H1 (cell line): Measurements from ENCODE around the gene SLC6A7. TPM values are rescaled to one million over a fixed set of nuclear protein-coding genes. Genes with fewer than 3 reads are reported as not detected.

Source experiments
- CTCF ChIA-PET: fragments of 300-600 bp; sonication (Branson Sonifier 250); formaldehyde crosslinking; loops from one replicate; lab custom pipeline; 2021; ENCODE audit not compliant: partially characterized antibody; lab: Charles Lee
- POLR2A ChIA-PET: fragments of 300-600 bp; sonication (Branson Sonifier 250); formaldehyde crosslinking; loops from one replicate; lab custom pipeline; 2021; ENCODE audit warnings: inconsistent platforms; ENCODE audit not compliant: partially characterized antibody; lab: Charles Lee
- DNase-seq, 2 experiments: peaks; one replicate each; pipeline versions ENCODE4 v3.0.0 to v3.0.0-alpha.2; 2010 to 2022; ENCODE audit warnings: low spot score in 2 of 2, low read depth in 1 of 2, mixed read lengths in 1 of 2
- FAIRE-seq: peaks from 2 replicates; lab custom pipeline; 2011; peaks lifted over from hg19 to GRCh38; lab: Jason Lieb, UNC
- H2AFZ ChIP-seq: 2 replicates; pipeline ENCODE4 v1.8.1; 2012; ENCODE audit warnings: low read length, inconsistent platforms
- H2AK5ac ChIP-seq: 2 replicates; pipeline ENCODE4 v1.6.1; 2013; ENCODE audit warnings: low read depth, low read length
- H2BK120ac ChIP-seq: replicated peaks from 2 replicates; pipeline ENCODE3; 2013; ENCODE audit warnings: low read depth, low read length, inconsistent platforms
- H2BK12ac ChIP-seq: 2 replicates; pipeline ENCODE4 v1.6.1; 2013; ENCODE audit warnings: low read depth, low read length
- H2BK15ac ChIP-seq: 2 replicates; pipeline ENCODE4 v1.6.1; 2013; ENCODE audit warnings: low read length
- H2BK20ac ChIP-seq: 2 replicates; pipeline ENCODE4 v1.6.1; 2013; ENCODE audit warnings: low read length
- H2BK5ac ChIP-seq: 2 replicates; pipeline ENCODE4 v1.6.1; 2013; ENCODE audit warnings: low read depth, low read length
- H3K14ac ChIP-seq: 2 replicates; pipeline ENCODE4 v1.6.1; 2013; ENCODE audit warnings: inconsistent platforms; ENCODE audit not compliant: insufficient read length
- H3K18ac ChIP-seq: 2 replicates; pipeline ENCODE4 v1.6.1; 2013; ENCODE audit warnings: low read length; ENCODE audit errors: extremely low read depth
- H3K23ac ChIP-seq: 2 replicates; pipeline ENCODE4 v1.6.1; 2013; ENCODE audit warnings: inconsistent platforms; ENCODE audit not compliant: insufficient read length
- H3K23me2 ChIP-seq: 2 replicates; pipeline ENCODE4 v1.6.1; 2013; ENCODE audit warnings: low read depth, low read length
- H3K27ac ChIP-seq: 2 replicates; pipeline ENCODE4 v1.6.1; 2011; ENCODE audit warnings: low read depth, low read length, inconsistent platforms
- H3K27me3 ChIP-seq, 4 experiments: replicated peaks in 1 of 4; 1 replicate in 1 of 4; 2 replicates in 3 of 4; pipeline versions ENCODE4 v1.6.1 to v1.8.1; 2011 to 2013; ENCODE audit warnings: low read length in 3 of 4, mild to moderate bottlenecking in 3 of 4, inconsistent platforms in 2 of 4, mixed read lengths in 2 of 4, moderate library complexity in 1 of 4; ENCODE audit not compliant: control insufficient read depth in 3 of 4, insufficient read depth in 3 of 4; ENCODE audit errors: extremely low read depth in 1 of 4
- H3K36me3 ChIP-seq, 4 experiments: 2 replicates each; pipeline versions ENCODE4 v1.6.1 to v1.8.1; 2011 to 2013; ENCODE audit warnings: mild to moderate bottlenecking in 4 of 4, low read length in 3 of 4, moderate library complexity in 2 of 4, control low read depth in 1 of 4, inconsistent platforms in 1 of 4; ENCODE audit not compliant: insufficient read depth in 4 of 4, control insufficient read depth in 2 of 4
- H3K4ac ChIP-seq: replicated peaks from 2 replicates; pipeline ENCODE3; 2013; ENCODE audit warnings: low read length, low read depth, mixed read lengths, inconsistent platforms; ENCODE audit not compliant: insufficient read length
- H3K4me1 ChIP-seq, 4 experiments: replicated peaks in 1 of 4; 1 replicate in 1 of 4; 2 replicates in 3 of 4; pipeline versions ENCODE4 v1.6.1 to v1.8.1; 2011 to 2013; ENCODE audit warnings: low read length in 3 of 4, inconsistent platforms in 2 of 4, mixed read lengths in 1 of 4; ENCODE audit not compliant: insufficient read depth in 4 of 4, control insufficient read depth in 3 of 4
- H3K4me2 ChIP-seq, 2 experiments: 2 replicates each; pipeline versions ENCODE4 v1.6.1 to v1.8.1; 2011 to 2013; ENCODE audit warnings: low read depth in 2 of 2, low read length in 2 of 2, control low read depth in 1 of 2, inconsistent platforms in 1 of 2, mild to moderate bottlenecking in 1 of 2; ENCODE audit not compliant: insufficient read depth in 1 of 2
- H3K4me3 ChIP-seq, 4 experiments: fragments of 200-600, 300-600 bp in 1 of 4; sonication (generic), shearing (Covaris generic), sonication (Bioruptor Twin) in 1 of 4; 2 replicates each; pipeline versions ENCODE4 v1.5.1 to v1.8.1; 2011 to 2016; ENCODE audit warnings: low read length in 4 of 4, low read depth in 3 of 4, control low read depth in 2 of 4, inconsistent platforms in 2 of 4, mild to moderate bottlenecking in 2 of 4, mixed read lengths in 1 of 4, moderate library complexity in 1 of 4; ENCODE audit not compliant: insufficient read depth in 2 of 4; ENCODE audit errors: extremely low read depth in 1 of 4
- H3K56ac ChIP-seq: replicated peaks from 2 replicates; pipeline ENCODE3; 2013; ENCODE audit warnings: low read depth, mild to moderate bottlenecking, mixed read lengths, low read length, inconsistent platforms; ENCODE audit not compliant: insufficient read length
- H3K79me1 ChIP-seq: 2 replicates; pipeline ENCODE4 v1.6.1; 2013; ENCODE audit warnings: low read depth, low read length, control low read depth
- H3K79me2 ChIP-seq, 2 experiments: 2 replicates each; pipeline versions ENCODE4 v1.6.1 to v1.8.1; 2012 to 2013; ENCODE audit warnings: low read length in 2 of 2, mild to moderate bottlenecking in 2 of 2, inconsistent platforms in 1 of 2; ENCODE audit not compliant: insufficient read depth in 2 of 2, control insufficient read depth in 1 of 2
- H3K9ac ChIP-seq, 4 experiments: replicated peaks in 1 of 4; 1 replicate in 1 of 4; 2 replicates in 3 of 4; pipeline versions ENCODE4 v1.6.1 to v1.8.1; 2011 to 2013; ENCODE audit warnings: low read depth in 3 of 4, low read length in 3 of 4, control low read depth in 2 of 4, mild to moderate bottlenecking in 2 of 4, moderate library complexity in 2 of 4, inconsistent platforms in 1 of 4; ENCODE audit errors: extremely low read depth in 1 of 4
- H3K9me3 ChIP-seq, 2 experiments: 2 replicates each; pipeline versions ENCODE4 v1.6.1 to v1.8.1; 2012 to 2013; ENCODE audit warnings: mild to moderate bottlenecking in 2 of 2, moderate library complexity in 2 of 2, control low read depth in 1 of 2, inconsistent platforms in 1 of 2, low read depth in 1 of 2, low read length in 1 of 2, mixed read lengths in 1 of 2; ENCODE audit not compliant: insufficient read depth in 2 of 2
- H4K20me1 ChIP-seq, 2 experiments: replicated peaks in 1 of 2; 2 replicates each; pipeline versions ENCODE3 to v1.8.1; 2011 to 2013; ENCODE audit warnings: inconsistent platforms in 2 of 2, low read length in 2 of 2, mild to moderate bottlenecking in 1 of 2; ENCODE audit not compliant: insufficient read depth in 2 of 2, control insufficient read depth in 1 of 2
- H4K5ac ChIP-seq: 2 replicates; pipeline ENCODE4 v1.6.1; 2013; ENCODE audit warnings: low read length, low read depth, mixed read lengths, inconsistent platforms; ENCODE audit not compliant: insufficient read length
- H4K8ac ChIP-seq: 2 replicates; pipeline ENCODE4 v1.8.0; 2013; ENCODE audit warnings: mild to moderate bottlenecking, moderate library complexity, low read length, inconsistent platforms; ENCODE audit not compliant: insufficient read depth; ENCODE audit errors: extremely low read depth
- H4K91ac ChIP-seq: replicated peaks from 2 replicates; pipeline ENCODE3; 2013; ENCODE audit warnings: low read length, mixed read lengths, inconsistent platforms; ENCODE audit not compliant: insufficient read length
- GTF2F1 ChIP-seq: IDR thresholded peaks from 2 replicates; pipeline ENCODE4 v1.6.1; 2012; ENCODE audit warnings: low read depth, low read length, improper control_type of control experiment, borderline replicate concordance
- HDAC6 ChIP-seq: IDR thresholded peaks from one replicate; pipeline ENCODE4 v1.7.1; 2012; ENCODE audit warnings: low read depth, mild to moderate bottlenecking, inconsistent platforms, low read length, moderate library complexity
- NRF1 ChIP-seq: IDR thresholded peaks from 2 replicates; pipeline ENCODE4 v1.6.1; 2011; ENCODE audit warnings: mild to moderate bottlenecking, low read depth, low read length, improper control_type of control experiment
- POLR2A ChIP-seq, 2 experiments: IDR thresholded peaks; 1 replicate in 1 of 2; 2 replicates in 1 of 2; pipeline ENCODE4 v1.6.1; 2011; ENCODE audit warnings: low read depth in 2 of 2, low read length in 2 of 2, mild to moderate bottlenecking in 2 of 2; ENCODE audit errors: control extremely low read depth in 1 of 2
- RXRA ChIP-seq: IDR thresholded peaks from 2 replicates; pipeline ENCODE4 v1.6.1; 2011; ENCODE audit warnings: low read depth, mild to moderate bottlenecking, low read length, moderate library complexity; ENCODE audit not compliant: insufficient read depth
- SIRT6 ChIP-seq: IDR thresholded peaks from one replicate; pipeline ENCODE4 v1.7.1; 2012; ENCODE audit warnings: low read length, inconsistent platforms
- SRF ChIP-seq: IDR thresholded peaks from 2 replicates; pipeline ENCODE4 v1.6.1; 2011; ENCODE audit warnings: mild to moderate bottlenecking, low read depth, low read length, moderate library complexity
- SUZ12 ChIP-seq: fragments of 200-600 bp; sonication (generic); IDR thresholded peaks from 2 replicates; pipeline ENCODE4 v1.6.1; 2012; ENCODE audit warnings: mild to moderate bottlenecking, inconsistent platforms, low read length, moderate library complexity, mixed read lengths
- WGBS, 2 experiments: shearing (Covaris generic) in 1 of 2; methylation state at CpG; one replicate each; pipeline versions ENCODE4 v1.1.6 to v1.1.7; 2013 to 2015; ENCODE audit warnings: low lambda C conversion rate in 2 of 2, mixed read lengths in 2 of 2, inconsistent platforms in 1 of 2, low coverage in 1 of 2, missing lambda C conversion rate in 1 of 2; ENCODE audit not compliant: insufficient replicate concordance in 2 of 2, insufficient coverage in 1 of 2, insufficient read length in 1 of 2; ENCODE audit errors: extremely low coverage in 1 of 2, missing lambda C conversion rate in 1 of 2; 5-methylcytosine and 5-hydroxymethylcytosine counted together
- polyA plus RNA-seq, 7 experiments: library from polyadenylated mRNA; depleted of rRNA in 3 of 7; stranded (reverse) in 5 of 7; unstranded in 2 of 7; fragments of >200 nt in 5 of 7; fragments of 200-250 nt in 2 of 7; gene quantifications; 1 replicate in 5 of 7; 2 replicates in 1 of 7; 4 replicates in 1 of 7; pipeline versions ENCODE4 v1.2.1 to v1.2.3, GENCODE V29; 2011 to 2013; ENCODE audit warnings: missing spikeins in 2 of 7, mixed read lengths in 2 of 7
- total RNA-seq: library from RNA; stranded (reverse); fragmentation: NEBNext Ultra II Directional; extraction: Animal tissue kit (Norgen Biotek cat#: 25700); gene quantifications from 2 replicates; pipeline ENCODE4 v1.2.1, GENCODE V29; 2021

SLC6A7 gene
- total and polyA plus RNA-seq, 2 of the 8 experiments (the other 6 are each of a cell fraction or from before 2014, with no cell fraction given): 0.07 to 0.12 TPM

DNA sequence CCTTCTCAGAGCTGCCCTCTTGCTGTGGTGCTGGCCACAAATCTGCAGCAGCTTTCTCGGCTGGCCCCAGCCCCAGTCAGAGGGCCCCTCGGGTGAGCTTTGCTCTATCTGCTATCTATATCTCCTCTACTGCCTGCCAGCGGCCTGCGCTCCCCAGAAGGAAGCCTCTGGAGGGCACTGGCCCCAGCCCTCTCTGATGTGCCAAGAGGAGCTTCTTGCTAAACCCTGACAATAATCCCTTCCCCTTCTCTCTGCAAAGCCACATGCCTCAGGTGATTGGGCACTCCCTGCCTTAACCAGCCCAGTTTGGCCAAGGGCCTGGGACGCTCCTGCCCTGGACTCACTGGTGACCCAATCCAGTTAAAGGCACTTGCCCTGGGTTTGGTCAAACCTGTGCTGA is 57.0 kb downstream of the SLC6A7 start:
- H3K23me2 ChIP-seq: no peaks in the 10 kb centered on the region
- H4K5ac ChIP-seq: no peak overlapping the region
- no peak overlapping the region for H4K91ac ChIP-seq
- H2BK120ac ChIP-seq: no peak overlapping the region
- H3K4me2 ChIP-seq: no peak overlapping the region
- H4K8ac ChIP-seq: no peak overlapping the region; the same call in 1 of the 2 replicates
- H3K27ac ChIP-seq: no peak overlapping the region
- FAIRE-seq (no peak), DNase-seq (no peak)
- no peak overlapping the region for H3K14ac ChIP-seq
- no peak overlapping the region for H3K23ac ChIP-seq
- H3K4me3 ChIP-seq: no peak overlapping the region
- H3K79me2 ChIP-seq: no peaks in the 10 kb centered on the region
- 0 out of 7 replicates have a peak, but pooled peaks cover 0 to 2% (median 0%) of the 10 kb centered on the region in 4 experiments for H3K4me1 ChIP-seq
- WGBS, 2 experiments: 94% methylated on average over 5 of the region's 5 CpGs; no CpG with 5 or more reads in 1 of the 2 experiments
- no peaks in the 10 kb centered on the region for H3K36me3 ChIP-seq
- no peaks in the 10 kb centered on the region for H4K20me1 ChIP-seq
- H2BK12ac ChIP-seq: no peak overlapping the region
- H2BK20ac ChIP-seq: no peak overlapping the region
- no peak overlapping the region for H2BK15ac ChIP-seq
- CTCF ChIA-PET: interaction anchor here (0.8 to 2.6 kb wide), 16 partner anchors 9 to 138 kb away, joined by 3 to 10 read pairs (median 4); no protein-coding TSS in a partner anchor
- no peaks in the 10 kb centered on the region for H3K9me3 ChIP-seq
- H3K18ac ChIP-seq: no peak overlapping the region
- no peak overlapping the region for H3K9ac ChIP-seq
- TF ChIP-seq SRF (no peak), SIRT6 (no peak), NRF1 (no peak), RXRA (no peak), GTF2F1 (no peak), POLR2A (IDR thresholded peaks at IDR 0.05; ENCODE audit: control extremely low read depth in 1 of 2, low read depth in 2 of 2, low read length in 2 of 2) (no peak), HDAC6 (no peak), SUZ12 (no peak)
- no peaks in the 10 kb centered on the region for H3K79me1 ChIP-seq
- no peaks in the 10 kb centered on the region for H3K27me3 ChIP-seq
- no peak overlapping the region for H3K56ac ChIP-seq
- H2AK5ac ChIP-seq: no peak overlapping the region
- H2AFZ ChIP-seq: no peak overlapping the region
- H3K4ac ChIP-seq: no peak overlapping the region
- no peak overlapping the region for H2BK5ac ChIP-seq
- POLR2A ChIA-PET: interaction anchor here (0.9 to 1.4 kb wide), 2 partner anchors 8 to 121 kb away, joined by 3 to 4 read pairs; no protein-coding TSS in a partner anchor
